Endodermal cell (in vitro differentiated cells): ENCODE data around the gene MAFG. TPM values are rescaled to one million over a fixed set of nuclear protein-coding genes. Genes with fewer than 3 reads are reported as not detected.
"Not testable (repeated sequence)": the region's sequence is repeated elsewhere in the genome, so short reads cannot be mapped to it uniquely, and the experiment has no call there.

Source experiments
- DNase-seq: peaks from one replicate; pipeline ENCODE4 v3.0.0-alpha.2; 2017
- H3K27ac ChIP-seq: 2 replicates; pipeline ENCODE4 v1.5.1; 2013; ENCODE audit warnings: mild to moderate bottlenecking, low read depth, low read length, moderate library complexity
- H3K27me3 ChIP-seq: 2 replicates; pipeline ENCODE4 v1.6.1; 2013; ENCODE audit warnings: mild to moderate bottlenecking, low read length, moderate library complexity; ENCODE audit not compliant: insufficient read depth, control insufficient read depth, poor library complexity, severe bottlenecking
- H3K36me3 ChIP-seq: 2 replicates; pipeline ENCODE4 v1.7.0; 2013; ENCODE audit warnings: mild to moderate bottlenecking, low read length, moderate library complexity; ENCODE audit not compliant: control insufficient read depth, insufficient read depth
- H3K4me1 ChIP-seq: one replicate; pipeline ENCODE4 v1.7.0; 2013; ENCODE audit warnings: low read length; ENCODE audit not compliant: control insufficient read depth, insufficient read depth
- H3K4me3 ChIP-seq: 2 replicates; pipeline ENCODE4 v1.5.1; 2013; ENCODE audit warnings: mild to moderate bottlenecking, low read length, moderate library complexity
- H3K9ac ChIP-seq: 2 replicates; pipeline ENCODE4 v1.6.1; 2013; ENCODE audit warnings: mild to moderate bottlenecking, low read length, moderate library complexity; ENCODE audit not compliant: poor library complexity, severe bottlenecking; ENCODE audit errors: extremely low read depth
- H3K9me3 ChIP-seq: 2 replicates; pipeline ENCODE4 v1.6.1; 2013; ENCODE audit warnings: mild to moderate bottlenecking, low read length, moderate library complexity; ENCODE audit not compliant: control insufficient read depth
- H3K27ac Mint-ChIP-seq: 2 replicates; pipeline ENCODE4 v1.8.0; 2020; ENCODE audit warnings: mixed read lengths
- H3K27me3 Mint-ChIP-seq: 2 replicates; pipeline ENCODE4 v1.8.0; 2021; ENCODE audit warnings: mild to moderate bottlenecking, mixed read lengths; ENCODE audit not compliant: insufficient read depth
- H3K36me3 Mint-ChIP-seq: 2 replicates; pipeline ENCODE4 v1.8.0; 2020; ENCODE audit warnings: low read depth, mixed read lengths
- H3K4me1 Mint-ChIP-seq: 2 replicates; pipeline ENCODE4 v1.8.0; 2020; ENCODE audit warnings: mixed read lengths
- H3K4me3 Mint-ChIP-seq: 2 replicates; pipeline ENCODE4 v1.8.0; 2020; ENCODE audit warnings: mild to moderate bottlenecking, moderate library complexity, mixed read lengths
- H3K9me3 Mint-ChIP-seq: 2 replicates; pipeline ENCODE4 v1.8.0; 2020; ENCODE audit warnings: mild to moderate bottlenecking, mixed read lengths
- WGBS, 2 experiments: methylation state at CpG; one replicate each; pipeline versions ENCODE4 v1.1.5 to v1.1.7; 2013; ENCODE audit warnings: missing lambda C conversion rate in 2 of 2, mixed read lengths in 1 of 2; ENCODE audit not compliant: insufficient coverage in 1 of 2, insufficient read length in 1 of 2; 5-methylcytosine and 5-hydroxymethylcytosine counted together
- total RNA-seq, 2 donors: library from RNA; stranded (reverse); fragmentation: NEBNext Ultra II Directional in 1 of 2; extraction: Animal tissue kit (Norgen Biotek cat#: 25700) in 1 of 2; gene quantifications; 2 replicates in 1 of 2; 3 replicates in 1 of 2; pipeline ENCODE4 v1.2.1, GENCODE V29; 2021
- TF ChIP-seq, protein P1 (sequence below): fragments of 200-600 bp; sonication (generic); conservative IDR thresholded peaks from 2 replicates; pipeline ENCODE4 v1.5.0; 2021; ENCODE audit warnings: antibody characterized with exemption, mild to moderate bottlenecking

Gene MAFG
- total RNA-seq, 2 donors from 2014 or later: 39.9 to 54.1 TPM

DNA sequence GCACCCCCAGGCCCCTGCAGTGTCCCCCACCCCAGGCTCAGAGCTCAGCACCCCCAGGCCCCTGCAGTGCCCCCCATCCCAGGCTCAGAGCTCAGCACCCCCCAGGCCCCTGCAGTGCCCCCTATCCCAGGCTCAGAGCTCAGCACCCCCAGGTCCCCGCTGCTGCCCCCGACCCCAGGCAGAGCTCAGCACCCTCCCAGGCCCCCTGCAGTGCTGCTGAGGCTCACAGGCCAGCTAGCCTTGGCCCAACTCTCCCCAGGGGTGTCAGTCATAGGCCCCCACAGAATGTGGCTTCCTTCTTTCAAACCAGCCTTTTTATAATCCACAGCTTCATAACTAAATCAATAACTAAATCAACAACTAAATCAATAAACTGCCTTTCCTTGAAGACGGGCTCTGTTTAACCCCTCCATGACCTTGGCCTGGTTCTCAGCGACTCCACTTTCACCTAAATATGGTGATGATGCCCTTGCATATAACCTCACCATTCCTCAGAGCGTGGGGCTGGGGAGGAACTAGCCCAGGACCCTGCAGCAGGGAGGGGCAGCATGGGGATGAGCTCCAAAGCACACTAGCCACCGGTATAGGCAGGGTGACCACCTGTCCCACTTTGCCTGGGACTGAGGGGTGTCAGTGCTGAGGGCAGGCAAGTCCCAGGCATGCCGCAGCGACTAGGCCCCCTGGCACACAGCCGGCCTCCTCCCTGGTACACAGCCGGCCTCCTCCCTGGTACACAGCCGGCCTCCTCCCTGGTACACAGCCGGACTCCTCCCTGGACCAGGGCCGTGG lies 28.4 kb upstream of the MAFG start:
- H3K4me1 Mint-ChIP-seq: no peaks in the 10 kb centered on the region
- TF ChIP-seq, protein P1, sequence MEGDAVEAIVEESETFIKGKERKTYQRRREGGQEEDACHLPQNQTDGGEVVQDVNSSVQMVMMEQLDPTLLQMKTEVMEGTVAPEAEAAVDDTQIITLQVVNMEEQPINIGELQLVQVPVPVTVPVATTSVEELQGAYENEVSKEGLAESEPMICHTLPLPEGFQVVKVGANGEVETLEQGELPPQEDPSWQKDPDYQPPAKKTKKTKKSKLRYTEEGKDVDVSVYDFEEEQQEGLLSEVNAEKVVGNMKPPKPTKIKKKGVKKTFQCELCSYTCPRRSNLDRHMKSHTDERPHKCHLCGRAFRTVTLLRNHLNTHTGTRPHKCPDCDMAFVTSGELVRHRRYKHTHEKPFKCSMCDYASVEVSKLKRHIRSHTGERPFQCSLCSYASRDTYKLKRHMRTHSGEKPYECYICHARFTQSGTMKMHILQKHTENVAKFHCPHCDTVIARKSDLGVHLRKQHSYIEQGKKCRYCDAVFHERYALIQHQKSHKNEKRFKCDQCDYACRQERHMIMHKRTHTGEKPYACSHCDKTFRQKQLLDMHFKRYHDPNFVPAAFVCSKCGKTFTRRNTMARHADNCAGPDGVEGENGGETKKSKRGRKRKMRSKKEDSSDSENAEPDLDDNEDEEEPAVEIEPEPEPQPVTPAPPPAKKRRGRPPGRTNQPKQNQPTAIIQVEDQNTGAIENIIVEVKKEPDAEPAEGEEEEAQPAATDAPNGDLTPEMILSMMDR: no peak
- H3K36me3 ChIP-seq: no peaks in the 10 kb centered on the region
- H3K9me3 Mint-ChIP-seq: no peaks in the 10 kb centered on the region
- no peak overlapping the region for H3K27ac ChIP-seq
- H3K27ac Mint-ChIP-seq: no peak overlapping the region
- H3K27me3 Mint-ChIP-seq: peaks cover 30% of the 10 kb centered on the region
- no peak overlapping the region for H3K4me3 ChIP-seq
- no peak overlapping the region for H3K9ac ChIP-seq
- 90 to 100% methylated on average over 5 to 13 of the region's 13 CpGs for WGBS, 2 experiments
- H3K9me3 ChIP-seq: no peaks in the 10 kb centered on the region
- no peaks in the 10 kb centered on the region for H3K36me3 Mint-ChIP-seq
- no peaks in the 10 kb centered on the region for H3K4me1 ChIP-seq
- DNase-seq: peak; percentile 44
- H3K27me3 ChIP-seq: peaks cover 36% of the 10 kb centered on the region
- no peak overlapping the region for H3K4me3 Mint-ChIP-seq

- no peak overlapping the region for H3K4me3 Mint-ChIP-seq
- H3K27me3 Mint-ChIP-seq: peaks cover 29% of the 10 kb centered on the region
- Histone ChIP-seq H3K27me3 (peaks cover 30% of the 10 kb centered on the region), H3K9ac (no peak overlapping the region), H3K9me3 (no peaks in the 10 kb centered on the region), H3K4me3 (no peak overlapping the region), H3K36me3 (no peaks in the 10 kb centered on the region), H3K4me1 (no peaks in the 10 kb centered on the region), H3K27ac (no peak overlapping the region)
- H3K36me3 Mint-ChIP-seq: no peaks in the 10 kb centered on the region
- TF ChIP-seq, protein P1: no peak
- no peak for DNase-seq
- 93 to 98% methylated on average over 10 to 26 of the region's 26 CpGs for WGBS, 2 experiments
- no peak overlapping the region for H3K27ac Mint-ChIP-seq
- H3K4me1 Mint-ChIP-seq: no peaks in the 10 kb centered on the region
- H3K9me3 Mint-ChIP-seq: no peaks in the 10 kb centered on the region
Measured at GRCh38 chr17:81955058-81955681, 27.6 kb upstream of the MAFG start.

- DNase-seq: peak; percentile 40
- Histone ChIP-seq H3K9ac (no peak overlapping the region), H3K4me1 (no peaks in the 10 kb centered on the region), H3K27me3 (peaks cover 22% of the 10 kb centered on the region), H3K4me3 (no peak overlapping the region), H3K36me3 (no peaks in the 10 kb centered on the region), H3K27ac (no peak overlapping the region), H3K9me3 (no peaks in the 10 kb centered on the region)
- H3K4me1 Mint-ChIP-seq: no peaks in the 10 kb centered on the region
- no peak overlapping the region for H3K4me3 Mint-ChIP-seq
- H3K9me3 Mint-ChIP-seq: no peaks in the 10 kb centered on the region
- no peaks in the 10 kb centered on the region for H3K36me3 Mint-ChIP-seq
- H3K27ac Mint-ChIP-seq: no peak overlapping the region
- TF ChIP-seq, protein P1: no peak
- WGBS, 2 experiments: 92 to 93% methylated on average over 8 to 19 of the region's 19 CpGs
- H3K27me3 Mint-ChIP-seq: peaks cover 29% of the 10 kb centered on the region
Measured at GRCh38 chr17:81954131-81955057, 26.9 kb upstream of the MAFG start.

DNA sequence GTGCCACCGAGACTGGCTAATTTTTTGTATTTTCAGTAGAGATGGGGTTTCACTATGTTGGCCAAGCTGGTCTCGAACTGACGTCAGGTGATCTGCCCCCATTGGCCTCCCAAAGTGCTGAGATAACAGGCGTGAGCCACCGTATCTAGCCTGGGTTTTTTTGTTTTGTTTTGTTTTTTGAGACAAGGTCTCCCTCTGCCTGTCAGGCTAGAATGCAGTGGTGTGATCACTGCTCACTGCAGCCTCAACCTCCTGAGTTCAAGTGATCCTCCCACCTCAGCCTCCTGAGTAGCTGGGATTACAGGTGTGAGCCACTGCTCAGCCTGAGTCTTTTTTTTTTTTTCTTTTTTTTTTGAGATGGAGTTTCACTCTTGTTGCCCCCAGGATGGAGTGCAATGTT lies 25.9 kb upstream of the MAFG start:
- H3K9me3 Mint-ChIP-seq, H3K4me3 Mint-ChIP-seq, H3K4me1 ChIP-seq, H3K27ac ChIP-seq, H3K36me3 ChIP-seq, DNase-seq, H3K9me3 ChIP-seq, H3K36me3 Mint-ChIP-seq, H3K4me3 ChIP-seq, H3K27ac Mint-ChIP-seq, H3K9ac ChIP-seq, H3K4me1 Mint-ChIP-seq: not testable (repeated sequence)
- 72 to 80% methylated on average over 5 of the region's 5 CpGs for WGBS, 2 experiments
- peaks cover 20% of the 10 kb centered on the region for H3K27me3 Mint-ChIP-seq
- peaks cover 13% of the 10 kb centered on the region for H3K27me3 ChIP-seq
